Measurements from ENCODE around the gene TACO1.

GRCh38 chr17:63652106-63652505, 51.4 kb downstream of the TACO1 start:
- no peak for TF ChIP-seq ZNF274 (IDR thresholded peaks at IDR 0.05; ENCODE audit: low read depth, low read length)
- no peak for TF ChIP-seq YY1 (IDR thresholded peaks at IDR 0.05; ENCODE audit: insufficient read depth, insufficient read length)
- no peak for TF ChIP-seq SUZ12 (IDR thresholded peaks at IDR 0.05; ENCODE audit: extremely low read depth, insufficient read depth, insufficient read length)

Data from NT2/D1 (cell line).